DND-41 (cell line): ENCODE data around the gene LETM1.

Source experiments
- CTCF ChIP-seq: IDR thresholded peaks from 2 replicates; pipeline ENCODE4 v1.5.1; 2012; ENCODE audit warnings: borderline replicate concordance, low read length, moderate library complexity, mild to moderate bottlenecking; ENCODE audit not compliant: poor library complexity, severe bottlenecking; ENCODE audit errors: extremely low read depth
- EZH2 ChIP-seq: IDR thresholded peaks from 3 replicates; pipeline ENCODE4 v1.6.1; 2012; ENCODE audit warnings: borderline replicate concordance, low read depth, mild to moderate bottlenecking, moderate library complexity, low read length, inconsistent platforms; ENCODE audit not compliant: severe bottlenecking

DNA sequence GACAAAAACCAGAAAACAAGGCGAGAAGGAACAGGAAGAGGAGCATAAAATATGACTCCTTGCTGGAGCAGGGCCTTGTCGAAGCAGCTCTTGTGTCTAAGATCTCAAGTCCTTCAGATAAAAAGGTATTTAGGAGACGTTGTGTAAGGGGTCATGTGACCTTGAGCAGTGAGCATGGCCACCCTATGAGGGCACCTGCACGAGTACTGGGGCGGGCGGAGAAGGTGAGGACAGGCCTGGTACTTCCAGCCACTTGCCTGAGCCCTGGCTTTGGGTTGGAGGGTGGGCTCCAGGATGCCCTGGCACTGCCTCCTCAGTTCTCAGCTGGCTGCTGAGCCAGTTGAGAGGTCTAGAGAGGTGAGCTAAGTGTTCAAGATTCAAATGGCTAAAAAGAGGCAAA is 45.2 kb upstream of the LETM1 start:
- TF ChIP-seq CTCF (no peak), EZH2 (no peak)
